ENCODE data around the gene MPDZ.

DNA sequence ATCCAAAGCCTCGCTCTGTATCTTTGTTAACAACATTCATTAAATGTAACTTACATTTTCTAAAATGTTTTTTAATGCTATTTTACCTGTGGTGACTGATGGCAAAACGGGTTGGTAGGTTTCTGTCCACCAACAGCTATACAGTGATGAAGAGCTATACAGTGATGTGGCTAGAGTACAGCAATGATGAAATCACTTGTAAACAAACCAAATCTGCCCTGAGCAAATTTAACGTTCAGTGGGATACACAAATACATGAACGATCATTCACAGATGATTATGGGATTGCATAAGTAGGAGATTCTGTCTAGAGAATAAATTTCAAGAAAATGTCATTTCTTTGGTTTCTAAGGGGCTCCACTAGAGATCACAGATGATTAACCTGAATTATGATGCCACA is 132.7 kb downstream of the MPDZ start:
- TF ChIP-seq, protein P1, sequence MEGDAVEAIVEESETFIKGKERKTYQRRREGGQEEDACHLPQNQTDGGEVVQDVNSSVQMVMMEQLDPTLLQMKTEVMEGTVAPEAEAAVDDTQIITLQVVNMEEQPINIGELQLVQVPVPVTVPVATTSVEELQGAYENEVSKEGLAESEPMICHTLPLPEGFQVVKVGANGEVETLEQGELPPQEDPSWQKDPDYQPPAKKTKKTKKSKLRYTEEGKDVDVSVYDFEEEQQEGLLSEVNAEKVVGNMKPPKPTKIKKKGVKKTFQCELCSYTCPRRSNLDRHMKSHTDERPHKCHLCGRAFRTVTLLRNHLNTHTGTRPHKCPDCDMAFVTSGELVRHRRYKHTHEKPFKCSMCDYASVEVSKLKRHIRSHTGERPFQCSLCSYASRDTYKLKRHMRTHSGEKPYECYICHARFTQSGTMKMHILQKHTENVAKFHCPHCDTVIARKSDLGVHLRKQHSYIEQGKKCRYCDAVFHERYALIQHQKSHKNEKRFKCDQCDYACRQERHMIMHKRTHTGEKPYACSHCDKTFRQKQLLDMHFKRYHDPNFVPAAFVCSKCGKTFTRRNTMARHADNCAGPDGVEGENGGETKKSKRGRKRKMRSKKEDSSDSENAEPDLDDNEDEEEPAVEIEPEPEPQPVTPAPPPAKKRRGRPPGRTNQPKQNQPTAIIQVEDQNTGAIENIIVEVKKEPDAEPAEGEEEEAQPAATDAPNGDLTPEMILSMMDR (IDR thresholded peaks at IDR 0.05) = no peak
- no peak for TF ChIP-seq EZH2 (IDR thresholded peaks at IDR 0.05)

Measured in neural progenitor cell (in vitro differentiated cells).